Stimulated activated CD4-positive, alpha-beta T cell treated with anti-CD3 and anti-CD28 coated beads, TNF-alpha, amount 100 ng/mL, for 1 hour (primary cell): ENCODE results near the gene LMF1.

Experiments used
- DNase-seq, 3 donors: peaks; one replicate each; pipeline ENCODE4 v3.0.0-alpha.2; 2020; ENCODE audit warnings: low read depth in 3 of 3, low spot score in 1 of 3

LMF1 gene

DNA sequence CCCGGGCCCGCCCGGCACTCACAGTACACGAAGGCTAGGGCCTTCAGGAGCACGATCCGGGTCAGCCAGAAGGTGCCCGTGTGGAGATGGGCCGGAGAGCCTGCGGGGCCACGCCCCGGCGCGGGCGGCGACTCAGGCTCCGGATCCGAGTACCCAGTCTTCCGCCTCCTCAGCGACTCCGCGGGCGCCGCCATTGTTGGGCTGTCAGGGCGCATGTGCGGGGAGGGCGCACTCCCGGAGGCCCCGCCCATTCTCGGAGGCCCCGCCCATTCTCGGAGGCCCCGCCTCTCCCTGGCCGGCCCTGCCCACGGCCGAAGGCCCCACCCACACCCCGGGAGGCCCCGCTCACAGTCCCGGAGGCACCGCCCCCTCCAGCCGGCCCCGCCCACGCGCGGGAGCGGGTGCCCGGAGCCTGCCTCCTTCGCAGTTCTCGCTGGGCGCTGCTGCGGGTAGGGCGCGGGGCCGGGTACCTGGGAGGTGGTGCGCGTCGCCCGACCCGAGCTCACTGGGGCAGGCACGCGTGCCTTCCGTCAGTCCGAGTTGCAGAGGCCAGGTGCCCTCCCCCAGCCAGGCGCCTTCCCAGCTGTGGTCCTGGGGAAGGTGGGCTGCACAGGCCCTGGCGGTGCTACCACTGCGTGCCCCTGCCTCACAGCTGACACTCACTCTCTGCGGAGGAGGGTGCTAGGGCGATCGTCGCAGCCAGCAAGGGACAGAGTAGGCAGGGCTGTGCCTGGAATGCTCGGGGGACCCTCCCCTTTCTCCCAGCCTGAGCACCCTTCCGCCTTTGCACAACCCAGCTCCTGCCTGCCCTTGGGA, at the start of gene LMF1:
Gene LMF1, minus strand, starts transcription at position 219 of the 816 bp plus-strand sequence. Its CDS starts 4 bp downstream, at position 215.
- peak; percentile 90 to 99 (median 93) for DNase-seq

DNA sequence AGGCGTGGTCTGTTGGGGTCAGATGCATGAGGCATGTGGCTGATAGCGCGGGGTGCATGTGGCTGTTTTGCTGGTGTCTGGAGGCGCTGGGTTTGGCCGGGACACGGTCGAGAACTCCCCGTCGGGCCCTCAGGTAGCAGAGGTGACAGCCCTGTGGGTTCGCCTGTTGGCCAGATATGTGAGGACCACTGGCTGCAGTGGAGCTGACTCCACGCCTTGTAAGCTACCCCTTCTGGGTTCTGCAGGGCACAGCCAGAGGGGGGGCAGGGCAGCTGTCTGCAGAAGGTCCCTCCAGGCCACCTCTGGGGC, 49.3 kb upstream of the LMF1 start:
- no peak for DNase-seq

DNA sequence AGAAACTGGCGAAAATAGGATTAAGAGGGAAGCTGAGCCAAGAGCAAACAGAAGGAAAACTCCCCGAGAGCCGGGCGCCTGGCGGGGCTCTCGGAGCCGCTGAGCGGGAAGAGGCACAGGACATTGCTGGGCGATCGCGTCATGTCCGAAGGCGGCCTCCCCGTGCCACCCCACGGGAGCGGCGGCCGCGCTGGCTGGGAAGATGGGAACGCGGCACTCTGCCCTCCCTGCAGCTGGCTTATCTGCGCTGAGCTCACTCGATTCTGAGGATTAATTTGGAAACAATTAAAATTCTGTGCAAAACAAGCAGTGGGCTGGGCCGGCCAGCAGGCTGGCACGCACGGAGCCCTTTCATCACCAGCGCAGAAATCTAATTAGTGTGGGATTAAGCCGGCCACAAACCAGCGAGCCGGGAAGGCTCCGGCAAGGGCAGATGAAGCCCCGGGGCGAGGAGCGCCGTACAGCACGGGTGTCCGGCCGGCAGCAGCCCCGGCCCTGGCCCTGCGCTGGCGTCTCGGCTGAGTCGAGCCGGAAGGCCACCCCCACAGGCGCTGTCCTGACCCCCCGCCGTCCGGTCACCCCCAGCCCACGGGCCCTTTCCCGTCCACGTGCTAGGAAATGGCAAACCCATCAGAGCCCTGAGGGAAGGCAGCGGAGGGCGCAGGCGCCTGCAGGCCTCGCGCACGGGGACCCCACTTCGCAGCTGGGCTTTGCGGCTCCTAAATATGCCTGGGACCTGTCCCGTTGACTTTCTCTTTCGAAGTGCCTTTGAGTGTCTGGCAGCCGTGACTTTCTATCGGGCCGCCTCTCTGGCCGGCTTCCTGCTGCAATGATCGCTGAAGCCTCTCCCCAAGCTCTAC, 48.7 kb upstream of the LMF1 start:
- no peak for DNase-seq

DNA sequence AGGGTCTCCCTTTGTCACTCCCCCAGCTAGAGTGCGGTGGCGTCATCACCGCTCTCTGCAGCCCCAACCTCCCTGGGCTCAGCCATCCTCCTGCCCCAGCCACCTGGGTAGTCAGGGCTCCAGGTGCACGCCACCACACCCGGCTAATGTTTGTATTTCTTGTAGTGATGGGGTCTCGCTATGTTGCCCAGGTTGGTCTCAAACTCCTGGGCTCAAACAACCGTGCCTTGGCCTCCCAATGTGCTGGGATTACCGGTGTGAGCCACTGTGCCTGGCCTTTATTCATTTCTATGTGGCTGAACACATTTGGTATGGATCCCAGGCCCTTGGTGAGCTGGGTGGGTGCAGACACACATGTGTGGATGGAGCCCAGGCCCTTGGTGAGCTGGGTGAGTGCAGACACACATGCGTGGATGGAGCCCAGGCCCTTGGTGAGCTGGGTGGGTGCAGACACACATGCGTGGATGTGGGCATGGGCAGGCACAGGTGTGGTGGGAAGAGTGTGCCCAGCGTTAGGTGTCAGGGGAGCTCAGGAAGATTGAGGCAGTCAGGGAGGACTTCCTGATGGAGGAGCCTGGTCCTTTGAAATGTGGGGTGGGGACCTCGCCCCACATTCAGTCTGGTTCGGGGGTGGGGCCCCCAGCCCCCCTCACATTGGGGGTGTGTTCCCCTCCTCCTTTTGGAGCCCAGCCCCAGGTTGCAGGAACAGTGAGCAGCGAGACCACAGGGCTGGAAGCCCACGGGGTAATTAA, 47.8 kb upstream of the LMF1 start:
- no peak for DNase-seq

DNA sequence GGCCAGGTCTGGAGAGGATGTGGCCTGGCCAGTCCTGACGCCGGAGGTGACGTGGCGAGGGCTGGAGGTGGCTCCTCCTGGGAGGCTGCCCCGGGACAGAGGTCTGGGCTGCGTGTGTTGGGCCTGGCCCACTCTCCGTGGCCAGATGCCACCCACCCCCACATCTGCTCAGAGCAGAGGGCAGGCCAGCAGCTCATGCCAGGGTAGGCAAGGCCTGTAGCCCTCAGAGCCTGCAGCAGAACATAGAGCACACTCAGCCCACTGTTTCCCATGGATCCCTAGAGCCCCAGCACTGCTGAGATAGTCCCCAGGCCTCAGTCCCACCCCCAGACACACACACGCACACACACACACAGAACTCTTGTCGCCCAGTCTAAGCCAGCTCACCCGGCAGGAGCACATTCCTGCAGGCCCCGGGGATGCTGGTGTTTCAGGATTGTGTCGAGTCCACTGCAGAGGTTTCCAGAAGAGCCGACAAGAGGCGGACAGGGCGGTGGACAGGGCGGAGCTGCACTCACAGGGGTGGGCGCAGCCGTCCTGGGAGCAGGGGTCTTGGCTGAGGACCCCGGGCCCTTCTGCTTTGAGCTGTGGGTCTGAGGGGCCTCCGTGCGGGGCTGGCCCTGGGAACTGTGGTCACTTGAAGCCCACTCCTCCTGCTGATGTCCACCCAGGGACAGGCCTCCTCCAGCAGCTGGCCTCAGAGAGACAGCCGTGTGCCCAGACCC, 44.1 kb upstream of the LMF1 start:
- DNase-seq, result no peak

DNA sequence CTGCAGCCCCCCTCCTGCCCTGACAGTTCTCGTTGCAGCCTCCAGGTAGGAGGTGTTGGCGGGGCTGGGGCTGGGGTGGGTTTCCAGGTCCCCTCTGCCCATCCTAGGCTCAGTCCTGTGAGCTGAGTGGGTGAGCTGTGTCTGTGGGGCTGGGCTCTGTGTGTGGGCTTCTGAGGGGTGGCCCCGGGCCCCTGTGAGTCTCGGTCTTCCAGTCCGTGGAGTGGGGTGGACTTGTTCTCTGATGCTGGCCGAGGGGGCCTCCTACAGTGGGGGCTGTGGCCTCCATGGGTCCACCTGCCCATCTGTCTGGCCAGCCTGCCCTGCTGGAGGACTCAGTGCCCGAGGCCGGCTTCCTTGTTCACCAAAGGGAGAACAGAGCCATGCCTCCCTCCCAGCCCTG, 43.4 kb upstream of the LMF1 start:
- no peak for DNase-seq

DNA sequence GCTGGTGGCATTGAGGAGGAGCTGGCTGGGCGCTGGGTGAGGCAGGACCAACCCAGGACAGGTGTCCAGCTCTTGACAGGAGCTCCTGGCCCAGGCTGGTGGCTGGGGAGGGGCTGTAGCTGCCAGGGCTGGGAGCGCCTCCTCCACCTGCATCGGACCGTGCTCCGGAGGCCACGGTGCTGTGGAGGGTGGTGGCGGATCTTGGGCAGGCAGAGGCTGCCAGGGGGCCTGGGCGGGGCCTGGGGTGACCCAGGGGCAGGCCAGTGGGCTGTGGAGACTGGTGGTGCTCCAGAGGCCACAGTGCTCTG, 42.8 kb upstream of the LMF1 start:
- no peak for DNase-seq

DNA sequence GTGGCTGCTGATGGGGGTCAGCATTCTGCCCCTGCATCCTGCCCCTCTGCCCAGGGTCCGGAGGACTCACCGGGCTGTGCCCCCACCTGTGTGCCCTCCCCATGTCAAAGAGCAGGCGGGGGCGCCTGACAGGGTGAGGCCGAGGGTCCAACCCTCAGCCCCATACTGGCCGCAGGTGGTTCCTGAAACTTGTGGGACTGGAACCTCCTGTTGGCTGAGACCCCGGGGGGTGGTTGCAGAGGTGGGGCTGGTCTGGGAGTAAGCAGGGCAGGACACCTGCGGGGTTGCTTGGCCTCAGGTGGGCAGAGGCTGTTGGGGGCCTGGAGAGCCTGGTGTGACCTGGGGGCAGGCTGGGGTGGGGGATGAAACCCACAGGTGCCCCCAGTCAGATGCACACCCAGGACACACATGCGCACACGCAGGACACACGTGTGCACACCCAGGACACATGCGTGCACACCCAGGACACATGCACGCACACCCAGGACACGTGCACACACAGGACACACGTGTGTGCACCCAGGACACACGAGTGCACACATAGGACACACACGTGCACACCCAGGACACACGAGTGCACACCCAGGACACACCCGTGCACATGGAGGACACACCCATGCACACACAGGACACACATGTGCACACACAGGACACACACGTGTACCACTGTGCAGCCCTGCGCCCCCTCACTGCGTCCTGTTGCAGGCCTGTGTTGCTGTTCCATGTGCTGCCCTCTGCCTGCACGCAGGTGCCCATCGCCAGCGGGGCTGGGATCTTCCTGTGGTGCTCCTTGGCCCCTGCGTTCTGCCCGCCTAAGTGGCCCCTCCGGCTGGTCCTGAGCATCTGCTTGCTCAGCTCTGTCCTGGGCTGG, 42.2 kb upstream of the LMF1 start:
- DNase-seq, result no peak

DNA sequence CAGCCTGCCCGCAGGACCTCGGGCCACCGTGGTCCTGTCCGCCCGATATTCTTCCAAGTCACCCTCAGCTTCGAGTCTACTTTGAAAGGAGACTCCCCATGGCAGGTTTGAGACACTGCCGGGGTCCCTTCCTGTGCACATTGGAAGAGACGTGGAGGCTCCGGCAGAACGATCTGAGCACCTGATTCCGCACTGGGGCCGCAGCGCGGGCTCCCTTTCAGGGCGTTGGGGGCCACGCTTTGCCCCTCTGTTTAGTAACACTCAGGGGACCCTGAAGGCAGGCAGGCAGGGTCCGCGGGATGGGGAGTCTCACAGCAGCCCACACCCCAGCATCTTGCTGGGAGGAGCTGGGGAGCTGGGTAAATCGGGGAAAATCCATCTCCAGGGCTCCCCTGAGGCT, 41.4 kb upstream of the LMF1 start:
- no peak for DNase-seq

DNA sequence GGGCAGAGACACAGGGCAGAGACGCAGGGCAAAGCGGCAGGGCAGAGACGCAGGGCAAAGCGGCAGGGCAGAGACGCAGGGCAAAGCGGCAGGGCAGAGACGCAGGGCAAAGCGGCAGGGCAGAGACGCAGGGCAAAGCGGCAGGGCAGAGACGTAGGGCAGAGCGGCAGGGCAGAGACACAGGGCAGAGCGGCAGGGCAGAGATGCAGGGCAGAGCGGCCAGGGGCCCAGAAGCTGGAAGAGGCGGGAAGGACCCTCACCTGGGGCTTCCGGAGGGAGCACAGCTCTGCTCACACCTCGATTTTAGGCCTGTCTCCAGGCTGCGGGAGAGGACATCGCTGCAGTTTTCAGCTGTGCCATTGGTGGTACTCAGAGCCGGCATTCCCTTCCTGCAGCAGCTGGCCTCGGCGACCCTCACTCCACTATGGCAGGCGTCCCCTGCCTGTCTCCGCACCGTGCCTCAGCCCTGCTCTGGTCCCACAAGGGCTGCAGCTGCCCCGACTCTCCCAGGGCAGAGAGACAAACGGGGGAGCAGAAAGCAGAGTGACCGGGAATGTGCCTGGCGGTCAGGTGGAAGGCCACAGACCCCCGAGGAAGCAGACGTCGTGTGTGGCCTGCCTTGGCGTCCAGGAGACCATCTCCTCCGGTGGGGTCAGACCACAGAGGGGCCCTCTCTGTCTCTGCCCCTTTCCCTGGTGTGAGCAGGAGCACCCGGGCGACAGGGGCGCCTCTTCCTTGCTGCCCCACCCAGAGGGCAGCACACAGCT, 40.7 kb upstream of the LMF1 start:
- DNase-seq, result no peak

DNA sequence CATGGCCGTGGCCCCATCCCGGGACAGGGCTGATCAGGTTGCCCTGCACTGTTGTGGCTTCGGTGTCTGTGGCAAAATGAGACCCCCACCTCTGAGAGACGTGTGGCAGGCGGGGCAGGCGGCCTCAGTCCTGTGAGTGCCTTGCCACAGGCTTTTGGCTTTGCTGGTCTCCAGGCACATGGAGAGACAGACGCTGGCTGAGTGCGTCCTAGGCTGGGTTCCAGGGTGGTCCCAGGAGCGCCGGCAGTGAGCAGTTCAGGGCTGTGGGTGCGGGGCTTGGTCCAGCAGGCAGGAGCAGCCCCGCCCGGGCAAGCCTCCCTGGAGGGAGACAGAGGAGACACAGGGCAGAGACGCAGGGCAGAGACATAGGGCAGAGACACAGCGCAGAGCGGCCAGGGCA, 40.0 kb upstream of the LMF1 start:
- no peak for DNase-seq

DNA sequence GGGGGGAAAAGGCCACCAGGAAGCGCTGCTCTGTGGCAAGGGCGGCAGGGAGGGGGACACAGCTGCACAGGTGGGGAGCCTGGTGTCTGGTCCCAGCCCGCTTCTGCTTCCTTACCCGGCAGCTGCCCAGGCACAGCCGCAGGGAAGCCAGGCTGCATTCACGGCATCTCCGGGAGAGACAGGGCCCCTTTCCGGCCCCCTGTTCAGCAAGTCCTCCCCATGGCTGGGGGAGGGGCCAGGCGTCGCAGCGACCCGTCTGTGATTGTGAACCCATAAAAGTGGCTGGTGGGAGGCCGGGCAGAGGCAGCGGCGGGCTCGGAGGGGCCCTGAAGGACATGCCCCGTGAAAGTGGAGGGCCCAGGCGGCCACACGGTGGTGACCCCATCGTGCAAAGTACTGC, 39.5 kb upstream of the LMF1 start:
- no peak for DNase-seq

DNA sequence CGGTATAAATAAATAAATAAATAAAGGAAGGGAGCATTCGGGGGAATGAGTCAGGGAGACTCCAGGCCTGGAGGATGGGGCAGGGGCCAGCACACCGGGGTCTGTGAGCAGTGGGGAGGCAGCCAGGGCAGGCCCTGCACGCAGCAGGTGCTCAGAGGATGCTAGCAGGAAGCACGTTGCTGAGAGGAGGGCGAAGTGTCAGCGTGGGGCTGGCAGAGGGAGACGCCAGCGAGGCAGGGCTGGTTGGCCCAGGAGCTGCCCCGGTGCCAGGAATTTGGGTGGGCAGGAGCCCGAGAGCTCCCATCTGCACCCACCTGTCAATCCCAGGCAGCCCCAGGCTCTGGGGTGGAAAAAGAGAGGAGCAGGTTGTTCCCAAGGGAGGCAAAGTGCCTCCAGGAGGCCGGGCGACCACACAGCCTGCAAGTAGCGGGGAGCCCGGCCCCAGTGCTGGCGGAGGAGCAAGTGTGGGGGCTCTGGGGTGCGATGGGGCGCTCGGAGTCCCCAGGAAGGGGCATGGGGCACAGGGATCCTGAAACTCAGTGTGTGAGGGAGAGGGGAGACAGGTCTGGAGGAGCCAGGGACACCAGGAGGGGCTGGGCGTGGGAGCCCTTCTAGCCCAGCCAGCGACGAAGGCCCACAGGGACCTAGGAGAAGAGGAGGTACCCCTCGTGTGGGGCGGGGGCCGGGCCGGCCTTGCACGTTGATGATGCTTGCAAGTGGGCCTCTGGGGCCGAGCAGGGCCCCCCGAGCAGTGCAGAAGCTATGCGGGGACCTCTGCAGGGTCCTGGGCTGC, 38.8 kb upstream of the LMF1 start:
- no peak for DNase-seq

DNA sequence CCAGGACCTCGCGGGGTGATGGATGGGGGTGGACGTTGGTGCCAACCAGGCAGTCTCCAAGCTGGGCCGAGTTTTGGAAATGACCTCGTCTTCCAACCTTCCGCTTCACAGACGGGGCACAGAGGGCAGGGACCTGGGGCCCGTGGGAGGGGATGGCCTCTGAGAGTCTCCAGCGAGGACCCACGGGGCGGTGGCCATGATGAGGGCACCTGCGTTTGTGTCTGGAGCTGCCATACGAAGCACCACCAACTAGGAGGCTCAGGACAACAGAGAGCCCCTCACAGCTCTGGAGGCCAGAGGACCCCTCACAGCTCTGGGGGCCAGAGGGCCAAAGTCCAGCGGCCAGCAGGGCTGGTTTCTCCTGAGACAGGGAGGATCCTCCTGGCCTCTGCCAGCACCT, 37.3 kb upstream of the LMF1 start:
- no peak for DNase-seq

DNA sequence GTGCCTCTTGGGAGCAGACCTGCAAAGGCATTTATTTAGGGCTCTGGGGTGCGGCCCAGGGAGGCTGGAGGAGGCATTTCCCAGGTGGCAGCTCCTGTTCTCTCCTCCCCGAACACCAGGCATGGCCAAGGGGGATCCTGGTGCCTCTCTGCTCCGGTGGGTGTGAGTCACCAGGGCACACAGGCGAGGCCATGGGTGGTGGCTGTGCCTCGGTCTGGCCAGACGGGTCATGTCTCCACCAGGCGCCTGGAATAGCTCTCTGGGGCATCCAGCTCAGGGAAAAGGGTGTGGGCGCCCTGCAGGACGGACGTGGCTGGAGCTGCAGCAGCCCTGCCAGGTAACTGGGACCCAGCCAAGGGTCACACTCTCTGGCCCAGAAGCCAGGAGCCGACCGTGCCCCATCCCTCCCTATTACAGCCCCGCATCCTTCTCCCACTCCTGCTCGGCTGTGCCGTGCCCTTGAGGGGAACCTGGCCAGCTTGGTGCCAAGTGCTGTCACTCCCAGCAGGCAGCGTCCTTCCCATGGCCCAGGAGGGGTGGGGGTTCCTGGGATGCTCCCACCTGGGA, 36.6 kb upstream of the LMF1 start:
- DNase-seq, result no peak

DNA sequence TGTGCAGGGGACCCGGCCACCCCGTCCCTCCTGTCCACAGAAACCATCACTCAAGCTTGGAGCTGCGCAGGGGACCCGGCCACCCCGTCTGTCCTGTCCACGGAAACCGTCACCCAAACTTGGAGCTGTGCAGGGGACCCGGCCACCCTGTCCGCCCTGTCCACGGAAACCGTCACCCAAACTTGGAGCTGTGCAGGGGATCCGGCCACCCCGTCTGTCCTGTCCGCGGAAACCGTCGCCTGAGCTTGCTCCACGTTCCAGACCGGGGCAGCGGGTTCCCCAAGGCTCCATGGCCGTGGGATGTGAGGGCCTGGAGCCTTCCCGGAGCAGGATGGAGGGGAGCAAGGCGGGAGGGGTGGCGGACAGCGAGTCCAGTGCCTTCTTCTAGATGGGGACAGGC, 36.0 kb upstream of the LMF1 start:
- DNase-seq, result no peak

DNA sequence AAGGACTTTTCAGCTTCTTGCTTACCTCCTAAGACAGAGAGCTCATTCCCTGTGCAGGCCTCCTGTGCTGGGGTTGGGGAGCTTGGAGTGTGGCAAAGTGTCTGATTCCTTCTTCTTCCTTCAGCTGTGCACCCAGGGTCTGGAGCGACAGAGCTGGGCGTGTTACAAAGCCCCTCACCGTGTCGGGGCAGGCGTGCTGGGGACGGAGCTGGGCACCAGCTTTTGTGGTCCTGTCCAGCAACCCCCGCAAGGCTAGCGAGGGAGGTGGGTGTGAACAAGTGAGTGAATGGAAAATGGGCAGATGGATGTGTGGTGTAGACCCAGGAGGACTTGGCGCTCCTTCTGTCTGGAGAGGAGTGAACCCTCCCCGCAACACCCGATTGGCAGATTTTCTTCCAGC, 34.5 kb upstream of the LMF1 start:
- no peak for DNase-seq
